SK-N-SH (cell line): Measurements from ENCODE around the gene FAM163A.

ENCODE experiments used
- CTCF ChIP-seq: fragments of 200-600 bp; sonication (generic); IDR thresholded peaks from 2 replicates; pipeline ENCODE4 v1.6.1; 2017; ENCODE audit warnings: antibody characterized with exemption, mild to moderate bottlenecking, moderate library complexity
- MAX ChIP-seq: IDR thresholded peaks from 2 replicates; pipeline ENCODE4 v1.4.0; 2012; ENCODE audit warnings: low read depth
- MEF2A ChIP-seq: IDR thresholded peaks from 2 replicates; pipeline ENCODE4 v1.4.0; 2012; ENCODE audit warnings: low read depth, borderline replicate concordance
- PBX3 ChIP-seq: IDR thresholded peaks from 2 replicates; pipeline ENCODE4; 2012
- POLR2AphosphoS5 ChIP-seq: IDR thresholded peaks from 2 replicates; pipeline ENCODE4 v1.6.1; 2012; ENCODE audit warnings: low read depth, low read length
- REST ChIP-seq: IDR thresholded peaks from 2 replicates; pipeline ENCODE4 v1.6.1; 2012; ENCODE audit warnings: mild to moderate bottlenecking, low read depth, low read length, moderate library complexity
- TAF1 ChIP-seq: IDR thresholded peaks from 2 replicates; pipeline ENCODE4 v1.6.1; 2012; ENCODE audit warnings: low read depth, mild to moderate bottlenecking, low read length, moderate library complexity, borderline replicate concordance
- TCF12 ChIP-seq: IDR thresholded peaks from 2 replicates; pipeline ENCODE4 v1.4.0; 2012
- TEAD4 ChIP-seq: IDR thresholded peaks from 2 replicates; pipeline ENCODE4 v1.4.0; 2012; ENCODE audit warnings: mild to moderate bottlenecking, borderline replicate concordance; ENCODE audit not compliant: insufficient read depth
- USF1 ChIP-seq: IDR thresholded peaks from 2 replicates; pipeline ENCODE4 v1.4.0; 2012; ENCODE audit warnings: low read depth, borderline replicate concordance
- USF2 ChIP-seq: fragments of 150-350 bp; IDR thresholded peaks from 2 replicates; pipeline ENCODE4 v1.6.1; 2017; ENCODE audit warnings: antibody characterized with exemption, low read length, low read depth, borderline replicate concordance

- no peak for TF ChIP-seq CTCF
- no peak for TF ChIP-seq TCF12
- no peak for TF ChIP-seq MAX
- TF ChIP-seq MEF2A: no peak
- TF ChIP-seq PBX3: no peak
- no peak for TF ChIP-seq REST
- TF ChIP-seq TAF1: no peak
- TF ChIP-seq USF1: no peak
- no peak for TF ChIP-seq POLR2AphosphoS5
- no peak for TF ChIP-seq USF2
- TF ChIP-seq TEAD4: no peak
Observed at GRCh38 chr1:179808503-179808902, 65.4 kb downstream of the FAM163A start.
